GM23248 (cell line): ENCODE results near the gene MRPL23.

Experiments used
- EZH2 ChIP-seq: fragments of 200-600 bp; sonication (generic); IDR thresholded peaks from 2 replicates; pipeline ENCODE4 v1.6.1; 2018; ENCODE audit warnings: antibody characterized with exemption, mild to moderate bottlenecking; ENCODE audit not compliant: insufficient read depth, poor library complexity, severe bottlenecking
- EZH2phosphoT487 ChIP-seq: fragments of 200-600 bp; sonication (generic); IDR thresholded peaks from 2 replicates; pipeline ENCODE4 v1.6.1; 2018; ENCODE audit warnings: antibody characterized with exemption, moderate library complexity, mild to moderate bottlenecking, low read depth; ENCODE audit not compliant: insufficient read depth

- TF ChIP-seq EZH2, result no peak
- TF ChIP-seq EZH2phosphoT487, result no peak
Measured at GRCh38 chr11:1949922-1950321, 2.8 kb downstream of the MRPL23 start.
